GM21390 (cell line): ENCODE results near the gene PALMD.

Experiments
- ATAC-seq: cut with Tn5 transposase; IDR thresholded peaks from one replicate; pipeline ENCODE4 v1.9.1; 2021; ENCODE audit not compliant: unreplicated experiment

Gene PALMD

GRCh38 chr1:99634971-99635624 is 10.8 kb upstream of the PALMD start:
- ATAC-seq, result no peak

GRCh38 chr1:99635664-99636063 is 10.2 kb upstream of the PALMD start:
- ATAC-seq, result no peak

GRCh38 chr1:99636647-99637175 is 9.2 kb upstream of the PALMD start:
- no peak for ATAC-seq

GRCh38 chr1:99638853-99639252 is 7.1 kb upstream of the PALMD start:
- no peak for ATAC-seq

GRCh38 chr1:99639408-99639807 is 6.5 kb upstream of the PALMD start:
- ATAC-seq, result no peak

- no peak for ATAC-seq
Measured at GRCh38 chr1:99639945-99640344, 6.0 kb upstream of the PALMD start.

- ATAC-seq, result no peak
Measured at GRCh38 chr1:99640672-99641071, 5.2 kb upstream of the PALMD start.

- ATAC-seq, result no peak
Measured at GRCh38 chr1:99641558-99641957, 4.4 kb upstream of the PALMD start.

GRCh38 chr1:99642053-99642452 is 3.9 kb upstream of the PALMD start:
- ATAC-seq, result no peak

- no peak for ATAC-seq
Measured at GRCh38 chr1:99643021-99643779, 2.7 kb upstream of the PALMD start.

- ATAC-seq, result no peak
Measured at GRCh38 chr1:99644279-99645004, 1.5 kb upstream of the PALMD start.

GRCh38 chr1:99645203-99645602 is 710 bp upstream of the PALMD start:
- ATAC-seq, result no peak

GRCh38 chr1:99646868-99647267 is 955 bp downstream of the PALMD start:
- ATAC-seq, result no peak

GRCh38 chr1:99647490-99647889 is 1.6 kb downstream of the PALMD start:
- no peak for ATAC-seq

- no peak for ATAC-seq
Measured at GRCh38 chr1:99648107-99648506, 2.2 kb downstream of the PALMD start.

GRCh38 chr1:99650030-99650429 is 4.1 kb downstream of the PALMD start:
- ATAC-seq, result no peak

- no peak for ATAC-seq
Measured at GRCh38 chr1:99650773-99651437, 5.0 kb downstream of the PALMD start.

GRCh38 chr1:99652881-99653281 is 7.0 kb downstream of the PALMD start:
- no peak for ATAC-seq

- ATAC-seq, result no peak
Measured at GRCh38 chr1:99655376-99655775, 9.5 kb downstream of the PALMD start.

- no peak for ATAC-seq
Measured at GRCh38 chr1:99656701-99657100, 10.8 kb downstream of the PALMD start.
